Measurements from ENCODE around the gene CTSD.
"Not testable (repeated sequence)": the region's sequence is repeated elsewhere in the genome, so short reads cannot be mapped to it uniquely, and the experiment has no call there.

CTSD gene

DNA sequence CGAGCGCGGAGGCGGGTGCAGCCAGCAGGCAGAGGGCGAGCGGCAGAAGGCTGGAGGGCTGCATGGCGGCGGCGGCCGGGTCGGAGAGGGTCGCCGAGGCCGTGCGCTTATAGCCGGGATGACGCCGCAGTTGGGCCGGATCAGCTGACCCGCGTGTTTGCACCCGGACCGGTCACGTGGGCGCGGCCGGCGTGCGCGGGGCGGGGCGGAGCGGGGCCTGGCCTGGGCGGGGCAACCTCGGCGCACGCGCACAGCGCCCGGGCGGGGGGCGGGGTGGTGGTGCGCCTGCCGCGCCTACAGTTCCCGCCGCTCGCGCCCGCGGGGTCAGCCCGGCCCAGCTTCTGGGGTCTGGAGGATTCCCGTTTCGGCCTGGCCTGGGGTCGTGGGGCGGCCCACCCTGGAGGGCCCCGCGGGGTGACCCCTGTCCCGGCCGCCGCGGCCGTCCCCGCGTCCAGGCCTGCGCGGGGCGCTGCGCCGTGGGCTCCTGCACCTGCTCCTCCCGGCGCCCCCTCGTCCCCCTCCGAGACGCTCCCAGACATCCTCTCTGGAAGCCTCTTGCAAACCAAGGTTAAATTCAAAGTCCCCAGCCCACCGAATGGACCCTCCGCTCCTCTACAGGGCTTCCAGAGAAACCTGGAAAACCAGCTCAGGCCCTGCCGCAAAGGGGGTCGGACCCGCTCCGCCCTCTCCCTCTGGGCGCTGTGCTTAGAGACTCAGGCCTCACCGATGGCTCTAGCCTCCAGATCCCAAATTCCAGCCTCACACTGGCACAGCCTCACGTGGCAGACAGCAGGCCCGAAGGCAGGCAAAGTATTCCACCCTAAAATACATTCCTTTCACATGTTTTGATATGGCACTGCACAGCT lies at the start of gene CTSD:
Gene CTSD (minus strand): TSS at position 132 of the 866 bp plus-strand sequence. CDS start 68 bp downstream, at position 64.
- no peak for DNase-seq

DNA sequence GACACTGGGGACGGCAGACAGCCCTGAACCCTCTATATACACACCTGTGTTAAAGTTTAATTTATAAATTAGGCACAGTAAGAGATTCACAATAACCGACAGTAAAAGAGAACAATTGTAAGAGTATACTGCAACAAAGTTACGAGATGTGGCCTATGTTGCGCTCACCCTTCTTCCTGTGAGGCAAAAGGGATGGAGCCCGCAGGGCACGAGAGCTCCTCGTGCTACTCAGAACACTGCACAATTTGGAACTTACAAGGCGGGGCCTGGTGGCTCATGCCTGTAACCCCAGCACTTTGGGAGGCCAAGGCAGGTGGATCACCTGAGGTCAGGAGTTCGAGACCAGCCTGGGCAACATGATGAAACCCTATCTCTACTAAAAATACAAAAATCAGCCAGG lies 49.6 kb upstream of the CTSD start:
- DNase-seq = not testable (repeated sequence)

DNA sequence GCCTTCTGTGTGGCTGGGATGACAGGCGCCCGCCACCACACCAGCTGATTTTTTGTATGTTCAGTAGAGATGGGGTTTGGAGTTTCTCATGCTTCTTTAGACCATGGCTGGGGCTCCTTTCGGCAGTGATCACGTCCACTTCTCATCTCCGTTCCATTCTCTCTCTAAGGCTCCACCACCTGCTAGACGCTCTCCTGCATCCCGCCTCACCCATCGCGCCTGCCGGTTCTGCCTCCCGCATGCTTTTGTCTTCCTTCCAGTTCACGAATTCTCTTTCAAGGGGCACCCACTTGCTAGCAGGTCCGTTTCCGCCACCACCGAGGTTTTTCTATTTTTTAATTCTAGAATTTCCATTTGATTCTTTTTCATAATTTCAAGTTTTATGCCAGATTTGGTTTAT lies 49.1 kb upstream of the CTSD start:
- no peak for DNase-seq

DNA sequence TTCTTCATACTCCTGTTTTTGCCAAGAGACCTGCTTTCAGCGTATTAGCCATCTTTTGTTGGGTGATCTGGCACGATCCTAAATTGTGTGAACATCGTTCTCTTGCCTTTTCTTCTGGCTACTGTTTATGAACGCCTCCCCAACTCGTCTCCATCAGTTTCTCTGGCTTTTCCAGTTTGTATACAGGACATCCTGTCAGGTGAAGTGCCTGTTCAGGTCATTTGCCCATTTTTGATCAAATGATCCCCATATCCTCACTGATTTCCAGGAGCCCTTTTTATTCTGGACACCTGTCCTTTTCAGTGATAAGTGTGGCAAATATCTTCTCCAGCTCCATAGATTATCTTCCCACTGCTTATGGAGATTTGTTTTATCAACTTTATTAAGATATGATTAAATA lies 48.5 kb upstream of the CTSD start:
- no peak for DNase-seq

DNA sequence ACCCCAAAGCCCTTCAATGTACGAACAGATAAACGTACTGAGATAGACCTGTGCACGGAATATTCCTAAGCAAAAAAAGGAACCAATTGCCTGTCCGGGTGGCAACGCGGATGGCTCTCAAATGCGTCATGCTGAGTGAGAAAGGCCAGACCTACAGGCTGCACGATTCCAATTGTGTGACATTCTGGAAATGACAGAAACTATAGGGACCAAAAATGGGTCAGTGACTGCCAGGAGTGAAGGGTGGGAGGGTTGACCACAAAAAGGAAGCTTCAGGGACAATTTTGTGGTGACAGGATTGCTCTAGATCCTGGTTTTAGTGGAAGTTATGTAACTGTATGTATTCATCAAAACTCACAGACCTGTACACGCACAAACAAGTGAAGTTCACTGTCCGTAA lies 47.0 kb upstream of the CTSD start:
- no peak for DNase-seq

DNA sequence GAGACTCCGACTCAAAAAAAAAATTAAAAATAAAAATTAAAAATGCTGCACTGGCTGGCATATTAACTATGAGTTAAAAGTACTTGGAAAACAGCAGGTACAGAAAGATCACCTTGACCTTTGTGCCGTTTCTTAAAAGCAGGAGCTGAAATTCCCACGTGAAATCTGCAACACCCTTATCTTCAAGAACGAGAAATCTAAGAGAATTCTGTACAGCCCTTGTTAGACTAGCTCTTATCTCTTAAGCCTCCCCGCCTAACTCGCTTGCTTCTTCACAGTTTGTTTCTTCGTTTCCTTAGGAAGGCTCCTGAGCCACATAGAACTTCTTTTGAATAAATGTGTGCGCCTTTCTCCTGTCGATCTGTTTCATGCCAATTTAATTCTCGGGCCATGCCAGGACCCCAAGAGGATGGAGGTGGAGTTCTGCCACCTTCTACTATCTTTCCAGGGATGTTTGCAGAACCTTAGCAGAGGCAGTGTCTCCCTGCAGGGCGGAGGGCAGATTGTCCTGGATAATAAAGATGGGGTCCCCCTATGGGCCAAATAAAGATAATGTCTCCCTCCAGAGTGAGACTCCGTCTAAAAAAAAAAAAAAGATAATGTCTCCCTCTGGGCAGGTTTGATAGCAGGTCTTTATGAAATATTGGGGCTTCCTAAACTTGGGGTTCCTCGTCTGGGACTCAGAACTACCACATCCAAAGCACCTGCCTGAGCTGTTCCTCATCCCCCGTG lies 43.7 kb upstream of the CTSD start:
- DNase-seq = no peak

DNA sequence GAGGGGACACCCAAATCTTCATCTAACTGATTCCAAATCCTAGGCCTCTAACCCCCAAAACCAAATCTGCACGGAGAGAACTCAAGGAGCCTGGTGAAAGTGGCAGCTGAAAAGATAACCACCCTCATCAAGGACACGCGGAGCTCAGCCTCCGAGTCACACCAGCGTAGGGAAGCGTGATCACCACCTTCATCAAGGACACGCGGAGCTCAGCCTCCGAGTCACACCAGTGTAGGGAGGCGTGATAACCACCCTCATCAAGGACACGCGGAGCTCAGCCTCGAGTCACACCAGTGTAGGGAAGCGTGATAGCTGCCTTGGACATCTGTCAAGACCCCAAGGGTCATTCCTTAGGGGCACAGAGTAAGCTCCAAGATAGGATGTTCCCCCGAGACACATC lies 41.8 kb upstream of the CTSD start:
- no peak for DNase-seq

DNA sequence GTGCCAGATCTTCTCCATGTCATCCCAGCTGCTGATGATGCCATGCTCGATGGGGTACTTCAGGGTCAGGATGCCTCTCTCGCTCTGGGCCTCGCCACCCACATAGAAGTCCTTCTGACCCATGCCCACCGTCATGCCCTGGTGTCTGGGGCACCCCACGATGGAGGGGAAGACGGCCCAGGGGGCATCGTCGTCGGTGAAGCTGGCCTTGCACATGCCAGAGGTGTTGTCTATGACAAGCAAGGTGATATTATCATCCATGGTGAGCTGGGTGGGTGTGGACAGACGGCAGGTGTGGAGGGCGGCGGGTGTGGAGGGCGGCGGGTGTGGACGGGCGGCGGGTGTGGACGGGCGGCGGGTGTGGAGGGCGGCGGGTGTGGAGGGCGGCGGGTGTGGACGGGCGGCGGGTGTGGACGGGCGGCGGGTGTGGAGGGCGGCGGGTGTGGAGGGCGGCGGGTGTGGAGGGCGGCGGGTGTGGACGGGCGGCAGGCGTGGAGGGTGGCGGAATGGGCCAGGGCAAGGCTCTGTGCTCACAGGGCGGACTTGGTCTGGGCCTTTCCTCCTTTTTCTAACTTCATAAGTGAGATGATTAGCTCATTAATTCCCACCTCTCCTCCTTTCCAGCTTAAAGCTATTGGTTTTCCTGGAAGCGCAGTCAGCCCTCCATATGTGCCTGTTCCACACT lies 40.2 kb upstream of the CTSD start:
- DNase-seq = not testable (repeated sequence)

DNA sequence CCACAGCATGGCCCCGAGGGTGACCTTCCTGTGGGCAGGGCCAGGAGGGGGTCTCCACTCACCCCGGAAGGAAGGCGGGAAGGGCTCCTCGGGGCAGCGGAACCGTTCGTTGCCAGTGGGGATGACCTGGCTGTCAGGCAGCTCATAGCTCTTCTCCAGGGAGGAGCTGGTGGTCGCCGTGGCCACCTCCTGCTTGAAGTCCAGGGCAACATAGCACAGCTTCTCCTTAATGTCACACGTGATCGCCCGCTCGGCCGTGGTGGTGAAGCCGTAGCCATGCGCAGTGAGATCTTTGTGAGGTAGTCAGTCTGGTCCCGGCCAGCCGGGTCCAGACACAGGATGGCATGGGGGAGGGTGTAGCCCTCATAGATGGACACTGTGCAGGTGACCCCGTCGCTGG lies 39.5 kb upstream of the CTSD start:
- no peak for DNase-seq

DNA sequence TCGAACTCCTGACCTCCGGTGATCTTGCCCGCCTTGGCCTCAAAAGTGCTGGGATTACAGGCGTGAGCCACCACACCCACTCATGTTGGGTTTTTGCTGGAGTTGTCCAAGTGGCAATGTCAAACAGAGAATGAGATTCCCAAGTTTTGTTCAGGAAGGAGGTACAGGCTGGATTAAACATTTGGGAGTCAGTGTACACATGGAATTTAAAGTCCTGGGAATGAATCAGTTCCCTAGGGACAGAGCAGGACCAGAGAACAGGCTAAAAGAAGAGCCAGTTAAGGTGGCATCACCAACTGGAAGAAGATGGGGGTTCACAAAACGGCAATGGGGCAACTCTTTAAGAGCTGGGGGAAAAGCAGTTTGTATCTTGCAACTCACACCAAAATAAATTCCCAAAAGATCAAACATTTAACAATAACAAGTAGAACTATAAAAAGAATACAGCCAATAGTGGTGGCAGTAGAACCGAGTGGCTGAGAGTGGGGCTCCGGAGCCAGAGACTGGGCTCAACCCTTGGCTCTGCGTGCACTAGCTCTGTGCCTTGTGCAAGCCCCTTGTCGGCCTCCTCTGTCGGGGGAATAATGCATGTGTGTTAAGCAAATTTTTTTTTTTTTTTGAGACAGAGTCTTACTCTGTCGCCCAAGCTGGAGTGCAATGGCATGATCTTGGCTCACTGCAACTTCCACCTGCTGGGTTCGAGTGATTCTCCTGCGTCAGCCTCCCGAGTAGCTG lies 33.8 kb upstream of the CTSD start:
- DNase-seq = no peak

DNA sequence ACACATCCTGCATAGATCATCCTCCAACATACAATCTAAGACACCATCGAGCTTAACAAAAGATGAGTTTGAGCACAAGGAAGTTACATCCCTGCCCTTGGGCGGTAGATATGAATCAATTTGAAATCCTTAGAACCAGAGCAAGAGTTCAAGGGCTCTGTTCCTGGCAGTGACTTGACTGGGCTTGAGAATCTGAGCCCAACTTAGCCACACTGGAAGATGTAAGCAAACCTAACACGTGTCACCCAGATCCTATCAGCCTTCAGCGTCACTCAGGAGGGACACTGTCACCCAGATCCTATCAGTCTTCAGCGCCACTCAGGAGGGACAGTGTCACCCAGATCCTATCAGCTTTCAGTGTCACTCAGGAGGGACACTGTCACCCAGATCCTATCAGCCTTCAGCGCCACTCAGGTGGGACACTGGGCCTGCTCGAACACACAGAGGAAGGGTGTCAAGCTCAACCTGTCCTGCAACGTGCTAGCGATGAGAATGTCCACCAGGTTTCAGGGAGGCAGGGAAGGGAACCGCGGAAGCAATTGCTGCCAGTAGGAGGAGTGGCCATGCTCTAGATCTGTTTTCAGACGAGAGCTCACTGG lies 32.8 kb upstream of the CTSD start:
- no peak for DNase-seq

DNA sequence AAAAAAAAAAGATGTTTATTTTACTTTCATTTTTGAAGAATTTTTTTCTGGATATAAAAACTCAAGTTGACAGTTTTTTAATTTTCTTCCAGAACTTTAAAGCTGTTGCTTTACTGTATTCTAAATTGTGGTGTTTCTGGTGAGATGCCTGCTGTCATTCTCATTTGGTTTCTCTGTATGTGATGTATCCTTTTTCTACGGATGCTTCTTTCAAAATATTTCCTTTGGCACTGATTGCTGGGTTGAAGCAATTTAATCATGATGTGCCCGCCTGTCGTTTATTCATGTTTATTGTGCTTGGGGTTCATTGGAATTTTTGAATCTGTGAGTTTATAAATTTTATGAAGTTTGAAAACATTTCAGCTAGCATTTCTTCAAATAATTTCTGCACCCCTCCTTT lies 29.4 kb upstream of the CTSD start:
- DNase-seq = no peak

DNA sequence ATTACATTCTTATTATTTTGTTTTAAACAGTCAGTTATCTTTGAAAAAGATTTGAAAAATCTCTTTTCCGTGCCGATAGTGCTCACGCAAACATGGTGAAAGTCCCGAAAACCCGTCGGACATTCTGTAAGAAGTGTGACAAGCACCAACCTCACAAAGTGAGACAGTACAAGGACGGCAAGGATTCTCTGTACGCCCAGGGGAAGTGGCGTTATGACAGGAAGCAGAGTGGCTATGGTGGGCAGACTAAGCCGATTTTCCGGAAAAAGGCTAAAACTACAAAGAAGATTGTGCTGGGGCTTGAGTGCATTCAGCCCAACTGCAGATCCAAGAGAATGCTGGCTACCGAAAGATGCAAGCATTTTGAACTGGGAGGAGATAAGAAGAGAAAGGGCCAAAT lies 28.7 kb upstream of the CTSD start:
- DNase-seq = no peak

DNA sequence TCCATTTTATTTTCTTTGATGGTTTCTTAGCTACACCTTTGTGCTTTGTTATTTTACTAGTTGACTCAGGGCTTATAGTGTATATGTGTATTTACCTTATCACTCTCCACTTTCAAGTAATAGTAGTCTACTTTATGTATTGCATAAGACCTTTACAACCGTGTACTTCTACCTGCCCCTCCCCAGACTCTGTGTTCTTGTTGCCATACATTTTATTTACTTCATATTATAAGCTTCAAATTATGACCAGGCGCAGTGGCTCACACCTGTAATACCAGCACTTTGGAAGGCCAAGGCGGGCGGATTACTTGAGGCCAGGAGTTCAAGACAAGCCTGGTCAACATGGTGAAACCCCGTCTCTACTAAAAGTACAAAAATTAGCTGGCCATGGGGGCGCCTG lies 28.2 kb upstream of the CTSD start:
- DNase-seq = no peak

DNA sequence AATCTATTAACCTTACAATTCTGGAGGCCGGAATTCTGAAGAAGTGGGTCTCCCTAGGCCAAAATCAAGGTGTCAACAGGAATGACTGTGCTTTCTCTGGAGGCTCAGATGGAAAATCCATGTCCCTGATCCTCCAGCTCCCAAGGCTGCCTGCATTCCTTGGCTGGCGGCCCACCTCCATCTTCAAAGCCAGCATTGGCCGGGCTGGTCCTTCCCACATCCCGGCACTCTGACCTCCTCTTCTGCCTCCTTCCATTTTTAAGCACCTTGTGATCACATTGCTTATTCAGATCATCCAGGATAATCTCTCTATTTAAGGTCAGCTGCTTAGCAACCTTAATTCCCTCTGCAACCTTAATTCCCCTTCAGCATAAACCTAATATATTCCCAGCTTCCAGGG lies 22.7 kb upstream of the CTSD start:
- DNase-seq = no peak

DNA sequence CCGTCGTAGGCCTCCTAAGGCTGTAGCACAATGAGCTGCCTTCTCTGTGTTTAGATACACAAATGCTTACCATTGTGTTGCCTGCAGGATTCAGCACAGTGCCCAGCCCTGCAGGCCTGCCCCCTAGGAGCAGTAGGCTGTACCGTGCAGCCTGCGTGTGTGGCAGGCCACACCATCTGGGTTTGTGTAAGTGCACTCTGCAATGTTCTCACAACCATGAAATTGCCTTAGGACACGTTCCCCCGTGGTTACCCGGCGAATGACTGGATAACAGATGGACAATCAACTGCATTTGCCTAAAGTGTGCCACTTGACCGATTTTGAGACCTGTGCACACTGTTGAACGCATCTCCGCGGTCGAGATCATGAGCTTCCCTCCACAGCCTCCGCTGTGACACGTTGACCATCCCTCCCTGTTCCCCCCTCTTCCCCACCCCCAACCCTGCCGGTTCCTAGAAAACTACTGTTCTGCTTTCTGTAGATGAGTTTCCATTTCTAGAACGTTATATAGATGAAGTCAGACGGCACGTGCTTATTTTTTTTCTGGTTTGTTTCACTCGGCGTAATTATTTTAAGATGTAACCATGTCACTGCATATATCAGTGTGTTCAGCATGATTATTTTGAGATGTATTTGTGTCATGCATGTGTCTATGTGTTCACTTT lies 22.2 kb upstream of the CTSD start:
- DNase-seq = no peak

DNA sequence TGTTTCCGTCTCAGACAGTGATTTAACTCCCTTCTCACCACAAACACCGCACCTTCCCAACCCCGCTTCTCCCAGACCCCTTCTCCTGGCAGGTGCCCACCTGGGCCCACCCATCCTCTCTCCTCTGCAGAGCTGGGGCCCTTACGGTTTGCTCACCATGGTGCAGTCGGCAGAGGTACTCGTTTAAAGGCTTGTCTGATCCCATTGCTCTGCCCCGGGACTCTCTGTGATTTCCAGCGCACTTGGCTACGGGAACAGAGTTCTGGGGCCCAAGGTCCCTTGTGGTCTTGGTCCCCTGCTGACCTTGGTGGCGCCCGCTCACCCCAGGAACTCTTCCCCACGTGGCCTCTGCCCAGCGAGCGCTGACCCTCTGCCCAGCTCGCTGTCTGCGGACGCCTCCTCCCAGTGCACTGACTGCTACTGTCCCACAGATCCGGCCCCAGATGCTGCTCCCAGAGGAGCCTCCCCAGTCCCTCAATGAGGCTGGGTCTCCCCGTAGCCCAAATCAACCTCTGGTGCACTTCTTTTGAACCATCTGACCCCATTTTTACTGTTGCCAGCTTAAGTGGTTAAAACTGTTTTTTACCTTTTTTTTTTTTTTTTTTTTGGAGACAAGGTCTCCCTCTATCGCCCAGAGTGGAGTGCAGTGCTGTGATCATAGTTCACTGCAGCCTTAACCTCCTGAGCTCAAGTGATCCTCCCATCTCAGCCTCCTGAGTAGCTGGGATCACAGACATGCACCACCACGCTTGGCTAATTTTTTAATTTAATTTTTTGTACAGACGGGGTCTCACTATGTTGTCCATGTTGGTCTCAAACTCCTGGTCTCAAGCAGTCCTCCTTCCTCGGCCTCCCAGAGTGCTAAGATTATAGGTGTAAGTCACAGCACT lies 21.3 kb upstream of the CTSD start:
- DNase-seq = no peak

DNA sequence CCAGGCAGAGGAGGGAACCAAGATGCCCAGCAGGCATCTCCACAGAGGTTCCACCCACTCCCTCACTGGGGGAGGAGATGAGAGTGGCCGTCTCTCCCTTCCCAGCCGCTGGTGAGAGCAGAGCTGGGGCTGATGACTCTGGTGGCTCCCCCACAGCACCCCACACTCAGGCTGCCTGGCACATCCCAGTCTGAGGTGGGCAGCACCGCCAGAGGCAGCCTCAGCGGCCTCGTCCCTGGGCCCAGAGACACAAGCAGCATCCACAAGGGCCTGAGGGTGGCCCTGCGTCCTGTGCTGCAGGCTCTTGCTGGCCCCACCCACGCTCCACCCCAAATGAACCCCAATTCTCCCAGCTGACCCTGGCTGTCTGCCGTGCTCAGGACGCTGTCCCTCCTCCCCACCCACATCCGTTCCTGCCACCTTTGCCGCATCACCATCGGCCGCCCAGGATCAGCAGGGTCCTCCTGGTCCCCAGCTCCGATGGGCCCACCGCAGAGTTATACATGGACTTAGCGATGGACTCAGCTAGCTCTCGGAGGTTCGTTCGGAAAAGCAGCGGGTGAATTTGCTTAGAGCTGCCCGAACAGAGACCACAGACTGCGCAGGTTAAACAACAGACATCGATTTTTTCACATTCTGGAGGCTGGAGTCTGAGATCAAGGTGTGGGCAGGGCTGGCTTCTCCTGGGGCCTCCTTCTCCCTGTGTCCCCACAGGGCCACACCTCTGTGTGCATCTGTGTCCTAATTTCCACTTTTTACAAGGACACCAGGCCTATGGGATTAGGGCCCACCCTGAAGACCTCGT lies 20.2 kb upstream of the CTSD start:
- no peak for DNase-seq

DNA sequence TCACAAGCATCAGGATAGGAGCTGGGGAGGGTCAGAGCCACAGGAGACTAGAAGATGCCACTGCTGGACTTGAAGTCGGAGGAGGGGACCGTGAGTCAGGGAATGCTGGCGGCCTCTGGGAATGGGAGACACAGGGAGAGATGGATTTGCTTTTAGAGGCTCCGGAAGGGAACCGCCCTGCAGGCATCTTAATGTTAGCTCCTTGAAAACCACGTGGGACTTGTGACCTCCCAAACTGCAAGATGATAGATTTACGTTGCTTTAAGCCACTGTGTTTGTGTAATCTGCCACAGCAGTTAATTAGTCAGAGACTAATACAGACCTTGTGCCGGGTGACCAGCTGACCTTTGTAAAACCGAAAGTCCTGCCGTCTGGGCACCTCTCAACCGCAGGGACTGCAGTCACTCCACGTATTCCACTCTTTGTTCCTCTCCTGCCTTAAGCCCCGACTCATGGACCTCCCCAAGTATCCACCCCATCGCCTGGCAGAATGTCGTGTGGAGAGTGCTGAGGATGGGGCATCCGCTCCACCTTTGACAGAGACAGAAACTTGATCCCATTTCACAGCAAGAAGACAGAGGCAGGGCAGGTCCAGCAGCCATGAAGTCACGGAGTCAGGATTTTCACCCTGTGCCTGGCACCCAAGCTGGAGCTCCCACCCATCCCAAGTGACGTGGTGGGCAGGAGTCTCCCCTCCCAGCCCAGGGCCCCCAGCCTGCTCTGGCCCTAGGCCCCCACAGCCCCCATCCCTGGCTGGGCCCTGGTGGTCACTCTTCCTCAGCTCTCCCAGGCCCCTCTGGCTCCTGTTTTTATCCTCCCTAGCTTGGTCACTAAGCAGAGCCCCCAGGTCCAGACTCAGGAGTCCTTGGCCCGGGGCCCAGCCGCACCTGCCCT lies 19.4 kb upstream of the CTSD start:
- no peak for DNase-seq
